Measurements from ENCODE around the gene ZNF556. TPM values are rescaled to one million over a fixed set of nuclear protein-coding genes. Genes with fewer than 3 reads are reported as not detected.
A peak's percentile ranks its signal among the peaks of the same experiment; 100 is the strongest.
"Not testable (repeated sequence)": the region's sequence is repeated elsewhere in the genome, so short reads cannot be mapped to it uniquely, and the experiment has no call there.

The ZNF556 gene
- total RNA-seq, 2 experiments from 2014 or later = not detected

- Mint-ChIP-seq H3K36me3 (ENCODE audit: low read depth) (no peaks in the 10 kb centered on the region), H3K4me3 (no peak overlapping the region), H3K27me3 (no peaks in the 10 kb centered on the region), H3K9me3 (ENCODE audit: low read depth) (no peaks in the 10 kb centered on the region), H3K4me1 (peaks cover 5% of the 10 kb centered on the region), H3K27ac (peak overlapping the region; percentile 2)
- POLR2A ChIA-PET = no interaction called here
- ATAC-seq (peak; percentile 66), DNase-seq (no peak)
- intact Hi-C loops (cut with DNase I, micrococcal nuclease) = no loop called here
- CTCF ChIA-PET = interaction anchor here (0.6 to 3.2 kb wide), 18 partner anchors 9 to 247 kb away, joined by 3 to 15 read pairs (median 4); partner anchors contain the start of gene THOP1
Observed at GRCh38 chr19:2887391-2887914, 20.3 kb downstream of the ZNF556 start.

- POLR2A ChIA-PET = no interaction called here
Observed at GRCh38 chr19:2888731-2889224, 21.6 kb downstream of the ZNF556 start.

GRCh38 chr19:2890531-2890930 is 23.4 kb downstream of the ZNF556 start:
- H3K36me3 Mint-ChIP-seq (ENCODE audit: low read depth); POLR2A ChIA-PET; H3K27ac Mint-ChIP-seq; H3K27me3 Mint-ChIP-seq; H3K4me1 Mint-ChIP-seq; ATAC-seq; H3K4me3 Mint-ChIP-seq; DNase-seq; intact Hi-C loops (cut with DNase I, micrococcal nuclease); H3K9me3 Mint-ChIP-seq (ENCODE audit: low read depth): not testable (repeated sequence)
- CTCF ChIA-PET = interaction anchor here (0.8 to 1.2 kb wide), 2 partner anchors 9 to 415 kb away, joined by 3 to 4 read pairs; no protein-coding TSS in a partner anchor

More at GRCh38 chr19:2888731-2889224, 21.6 kb downstream of the ZNF556 start:
- intact Hi-C loops (cut with DNase I, micrococcal nuclease) = loop anchor here (1.0 to 2.0 kb wide), 2 partner anchors 12 to 56 kb away; partner anchors contain the start of genes ZNF57 (in 1 of the 2) and ZNF77 (in 1 of the 2)
- peak overlapping the region; percentile 31 for H3K27ac Mint-ChIP-seq
- H3K36me3 Mint-ChIP-seq (ENCODE audit: low read depth) = no peaks in the 10 kb centered on the region
- peaks cover 5% of the 10 kb centered on the region for H3K4me1 Mint-ChIP-seq
- H3K9me3 Mint-ChIP-seq (ENCODE audit: low read depth) = no peaks in the 10 kb centered on the region
- ATAC-seq = peak; percentile 74
- H3K27me3 Mint-ChIP-seq = no peaks in the 10 kb centered on the region
- H3K4me3 Mint-ChIP-seq = no peak overlapping the region
- DNase-seq = peak; percentile 69
- CTCF ChIA-PET = interaction anchor here (1.9 to 3.2 kb wide), 4 partner anchors 35 to 240 kb away, joined by 5 to 8 read pairs (median 6); no protein-coding TSS in a partner anchor

DNA sequence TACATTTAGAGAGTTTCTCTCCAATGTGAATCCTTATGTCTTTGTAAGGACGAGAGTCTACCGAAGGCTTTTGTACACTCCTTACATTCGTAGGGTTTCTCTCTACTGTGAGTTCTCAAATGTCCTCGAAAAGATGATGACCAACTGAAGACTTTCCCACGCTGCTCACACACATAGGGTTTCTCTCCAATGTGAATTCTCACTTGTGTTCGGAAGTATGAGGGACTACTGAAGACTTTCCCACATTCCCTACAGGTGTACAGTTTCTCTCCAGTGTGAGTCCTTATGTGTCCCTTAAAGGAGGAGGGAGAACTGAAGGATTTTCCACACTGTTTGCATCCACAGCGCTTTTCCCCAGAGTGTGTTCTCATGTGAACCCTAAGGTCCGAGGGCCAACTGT is 29.6 kb downstream of the ZNF556 start:
- ATAC-seq = no peak
- intact Hi-C loops (cut with DNase I, micrococcal nuclease) = no loop called here
- no peaks in the 10 kb centered on the region for H3K36me3 Mint-ChIP-seq (ENCODE audit: low read depth)
- no peak for DNase-seq
- H3K27me3 Mint-ChIP-seq = no peaks in the 10 kb centered on the region
- CTCF ChIA-PET = interaction anchor here (1.5 kb wide), 1 partner anchor 9 kb away, joined by 3 read pairs; no protein-coding TSS in a partner anchor
- POLR2A ChIA-PET = no interaction called here
- H3K27ac Mint-ChIP-seq = no peak overlapping the region
- peaks cover 8% of the 10 kb centered on the region for H3K4me1 Mint-ChIP-seq
- H3K4me3 Mint-ChIP-seq = no peak overlapping the region
- peaks cover 10% of the 10 kb centered on the region for H3K9me3 Mint-ChIP-seq (ENCODE audit: low read depth)

GRCh38 chr19:2900296-2901252 is 33.4 kb downstream of the ZNF556 start, which contains the start of gene ZNF57:
Gene ZNF57, plus strand, starts transcription at chr19:2900928. Its CDS starts 118 bp downstream, at chr19:2901046.
- peak within 1 kb of the TSS; percentile 96 for H3K27ac Mint-ChIP-seq
- DNase-seq (peak; percentile 100), ATAC-seq (peak; percentile 99)
- intact Hi-C loops (cut with DNase I, micrococcal nuclease) = loop anchor here (1.0 to 5.0 kb wide), 12 partner anchors 12 to 384 kb away; partner anchors contain the start of genes ZNF555 (in 2 of the 2), GNG7 (in 1 of the 2), NCLN (in 1 of the 2) and THOP1 (in 1 of the 2)
- CTCF ChIA-PET = interaction anchor here (0.6 to 1.4 kb wide), 6 partner anchors 12 to 283 kb away, joined by 3 to 6 read pairs (median 3); no protein-coding TSS in a partner anchor
- peaks cover 18% of the 10 kb centered on the region for H3K4me1 Mint-ChIP-seq
- POLR2A ChIA-PET = interaction anchor here (0.6 to 1.1 kb wide), 4 partner anchors 50 to 425 kb away, joined by 3 to 11 read pairs (median 6); partner anchors contain the start of gene GADD45B
- no peaks in the 10 kb centered on the region for H3K27me3 Mint-ChIP-seq
- H3K4me3 Mint-ChIP-seq = peak within 1 kb of the TSS; percentile 98
- peaks cover 10% of the 10 kb centered on the region for H3K9me3 Mint-ChIP-seq (ENCODE audit: low read depth)
- no peaks in the 10 kb centered on the region for H3K36me3 Mint-ChIP-seq (ENCODE audit: low read depth)

DNA sequence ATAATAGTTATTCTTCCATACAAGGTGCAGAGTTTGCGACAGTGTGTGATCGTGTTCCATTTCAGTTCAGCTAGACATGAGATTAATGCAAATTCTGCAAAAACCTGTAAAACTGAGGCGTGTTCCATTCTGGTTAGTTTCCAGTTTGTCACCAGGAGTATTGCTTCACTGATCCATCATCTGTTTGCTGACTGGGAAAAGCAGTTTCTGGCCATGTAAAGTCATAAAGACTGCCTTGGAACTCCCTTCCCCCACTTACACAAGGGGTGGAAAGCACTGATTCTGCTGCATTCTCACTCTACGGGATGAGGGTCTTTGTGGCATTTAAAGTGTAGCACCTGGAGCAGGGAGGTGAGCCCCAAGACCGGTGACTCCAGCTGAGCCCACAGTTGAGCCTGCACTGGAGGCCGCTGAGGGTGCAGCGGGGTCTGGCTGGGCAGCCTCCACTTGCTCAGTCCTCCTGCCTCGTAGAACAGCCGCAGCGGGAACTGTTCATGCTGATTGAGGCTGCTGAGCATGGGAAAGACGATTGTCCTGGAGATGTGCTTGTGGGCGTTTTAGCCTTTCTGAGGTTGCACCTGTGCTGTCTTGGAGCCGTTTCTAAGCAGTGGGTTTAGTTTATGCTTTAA is 35.6 kb downstream of the ZNF556 start:
- Mint-ChIP-seq H3K9me3 (ENCODE audit: low read depth) (peaks cover under 1% of the 10 kb centered on the region), H3K4me3 (peak overlapping the region; percentile 98), H3K27ac (no peak overlapping the region), H3K36me3 (ENCODE audit: low read depth) (peaks cover 3% of the 10 kb centered on the region), H3K4me1 (peaks cover 22% of the 10 kb centered on the region), H3K27me3 (no peaks in the 10 kb centered on the region)
- POLR2A ChIA-PET = no interaction called here
- CTCF ChIA-PET = interaction anchor here (0.9 kb wide), 1 partner anchor 10 kb away, joined by 3 read pairs; no protein-coding TSS in a partner anchor
- DNase-seq (no peak), ATAC-seq (no peak)
- intact Hi-C loops (cut with DNase I, micrococcal nuclease) = loop anchor here in 1 of 2 experiments (5.0 kb wide), 1 partner anchor 40 kb away; the partner anchor contains the start of gene ZNF77

DNA sequence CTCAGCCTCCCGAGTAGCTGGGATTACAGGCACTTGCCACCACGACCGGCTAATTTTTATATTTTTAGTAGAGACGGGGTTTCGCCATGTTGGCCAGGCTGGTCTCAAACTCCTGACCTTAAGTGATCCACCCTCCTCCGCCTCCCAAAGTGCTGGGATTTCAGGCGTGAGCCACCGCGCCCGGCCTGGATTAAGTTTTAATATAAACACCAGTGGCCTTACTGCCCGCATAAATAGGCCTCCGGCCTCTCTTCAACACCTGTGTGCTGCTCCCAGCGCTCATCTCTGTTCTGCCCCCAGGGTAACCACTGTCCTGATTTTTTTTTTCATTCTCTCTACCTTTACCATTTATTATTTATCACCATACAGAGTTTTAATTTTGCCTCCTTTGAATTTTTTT is 36.2 kb downstream of the ZNF556 start:
- H3K9me3 Mint-ChIP-seq (ENCODE audit: low read depth); H3K36me3 Mint-ChIP-seq (ENCODE audit: low read depth); H3K27ac Mint-ChIP-seq; H3K27me3 Mint-ChIP-seq; CTCF ChIA-PET; ATAC-seq; H3K4me3 Mint-ChIP-seq; POLR2A ChIA-PET; DNase-seq: not testable (repeated sequence)
- peaks cover 22% of the 10 kb centered on the region for H3K4me1 Mint-ChIP-seq
- intact Hi-C loops (cut with DNase I, micrococcal nuclease) = loop anchor here in 1 of 2 experiments (5.0 kb wide), 1 partner anchor 39 kb away; the partner anchor contains the start of gene ZNF77

GRCh38 chr19:2905918-2906519 is 38.9 kb downstream of the ZNF556 start:
- no peak for ATAC-seq
- Mint-ChIP-seq H3K4me3 (no peak overlapping the region), H3K4me1 (peaks cover 27% of the 10 kb centered on the region), H3K36me3 (ENCODE audit: low read depth) (peaks cover 9% of the 10 kb centered on the region), H3K9me3 (ENCODE audit: low read depth) (peaks cover 2% of the 10 kb centered on the region), H3K27ac (no peak overlapping the region), H3K27me3 (no peaks in the 10 kb centered on the region)
- POLR2A ChIA-PET = no interaction called here
- CTCF ChIA-PET = no interaction called here
- no peak for DNase-seq
- intact Hi-C loops (cut with DNase I, micrococcal nuclease) = no loop called here

GRCh38 chr19:2906631-2907195 is 39.6 kb downstream of the ZNF556 start:
- ChIA-PET POLR2A (no interaction called here), CTCF (no interaction called here)
- no peak for ATAC-seq
- Mint-ChIP-seq H3K36me3 (ENCODE audit: low read depth) (peaks cover 12% of the 10 kb centered on the region), H3K4me1 (peaks cover 28% of the 10 kb centered on the region), H3K4me3 (no peak overlapping the region), H3K9me3 (ENCODE audit: low read depth) (peaks cover 2% of the 10 kb centered on the region), H3K27me3 (no peaks in the 10 kb centered on the region), H3K27ac (no peak overlapping the region)
- no peak for DNase-seq
- intact Hi-C loops (cut with DNase I, micrococcal nuclease) = no loop called here

GRCh38 chr19:2912306-2912705 is 45.2 kb downstream of the ZNF556 start:
- no peaks in the 10 kb centered on the region for H3K27me3 Mint-ChIP-seq
- peaks cover 10% of the 10 kb centered on the region for H3K9me3 Mint-ChIP-seq (ENCODE audit: low read depth)
- ChIA-PET CTCF (interaction anchor here (0.7 to 2.7 kb wide), 7 partner anchors 10 to 264 kb away, joined by 3 to 17 read pairs (median 3); partner anchors contain the start of gene ZNF57), POLR2A (interaction anchor here (0.7 to 0.9 kb wide), 2 partner anchors 436 to 778 kb away, joined by 3 read pairs; partner anchors contain the start of gene GADD45B)
- H3K4me1 Mint-ChIP-seq = peaks cover 32% of the 10 kb centered on the region
- intact Hi-C loops (cut with DNase I, micrococcal nuclease) = no loop called here
- H3K4me3 Mint-ChIP-seq = peak overlapping the region; percentile 19
- peak; percentile 88 for ATAC-seq
- H3K36me3 Mint-ChIP-seq (ENCODE audit: low read depth) = peaks cover 51% of the 10 kb centered on the region
- peak overlapping the region; percentile 80 for H3K27ac Mint-ChIP-seq
- DNase-seq = peak; percentile 51
